OCI-LY1 (cell line): ENCODE results near the gene RFC1.
A peak's percentile ranks its signal among the peaks of the same experiment; 100 is the strongest.
"Not testable (repeated sequence)": the region's sequence is repeated elsewhere in the genome, so short reads cannot be mapped to it uniquely, and the experiment has no call there.

Experiments
- H2AFZ ChIP-seq: fragments of 200-600 bp; sonication (generic), shearing (Covaris generic); 2 replicates; pipeline ENCODE4 v1.6.0; 2014; ENCODE audit warnings: antibody characterized with exemption, mild to moderate bottlenecking, low read length
- H3F3A ChIP-seq: fragments of 200-600 bp; sonication (generic), shearing (Covaris generic); 2 replicates; pipeline ENCODE4 v1.6.0; 2014; ENCODE audit warnings: mild to moderate bottlenecking, antibody characterized with exemption, low read length, moderate library complexity; ENCODE audit not compliant: insufficient read depth
- H3K27ac ChIP-seq: fragments of 200-600 bp; sonication (generic); 2 replicates; pipeline ENCODE4 v1.5.1; 2014; ENCODE audit warnings: low read length, mixed run types, mild to moderate bottlenecking, low read depth; ENCODE audit not compliant: poor library complexity, severe bottlenecking
- H3K27me3 ChIP-seq: fragments of 200-600 bp; sonication (generic); 2 replicates; pipeline ENCODE4 v1.6.0; 2014; ENCODE audit warnings: antibody characterized with exemption, mild to moderate bottlenecking, low read length, moderate library complexity; ENCODE audit not compliant: insufficient read depth
- H3K36me3 ChIP-seq: fragments of 200-600 bp; sonication (generic); 2 replicates; pipeline ENCODE4 v1.6.1; 2014; ENCODE audit warnings: mild to moderate bottlenecking, antibody characterized with exemption, low read length, moderate library complexity, mixed read lengths; ENCODE audit not compliant: insufficient read depth
- H3K4me1 ChIP-seq: fragments of 200-600 bp; sonication (generic); 2 replicates; pipeline ENCODE4 v1.5.1; 2014; ENCODE audit warnings: mild to moderate bottlenecking, low read length, moderate library complexity; ENCODE audit not compliant: insufficient read depth, severe bottlenecking
- H3K4me2 ChIP-seq: fragments of 200-600 bp; sonication (generic), shearing (Covaris generic); 2 replicates; pipeline ENCODE4 v1.6.1; 2014; ENCODE audit warnings: low read length
- H3K4me3 ChIP-seq: fragments of 200-600 bp; sonication (generic); 2 replicates; pipeline ENCODE4 v1.5.1; 2014; ENCODE audit warnings: low read length, low read depth, mild to moderate bottlenecking, mixed read lengths; ENCODE audit not compliant: poor library complexity, severe bottlenecking
- H3K79me2 ChIP-seq: fragments of 200-600 bp; shearing (Covaris generic); 2 replicates; pipeline ENCODE4 v1.6.1; 2016; ENCODE audit warnings: mixed run types, low read length, mixed read lengths; ENCODE audit not compliant: insufficient read depth
- H3K9ac ChIP-seq: fragments of 200-600 bp; sonication (generic), shearing (Covaris generic); 2 replicates; pipeline ENCODE4 v1.6.1; 2014; ENCODE audit warnings: mild to moderate bottlenecking, low read length, mixed read lengths
- H3K9me2 ChIP-seq: fragments of 200-600 bp; sonication (generic), shearing (Covaris generic); 2 replicates; pipeline ENCODE4 v1.6.1; 2014; ENCODE audit warnings: low read depth, mild to moderate bottlenecking, low read length, mixed read lengths
- H3K9me3 ChIP-seq: fragments of 200-600 bp; shearing (Covaris generic); 2 replicates; pipeline ENCODE4 v1.6.1; 2014; ENCODE audit warnings: low read length, mixed read lengths
- H4K20me1 ChIP-seq: fragments of 200-600 bp; sonication (generic), shearing (Covaris generic); 2 replicates; pipeline ENCODE4 v1.6.0; 2016; ENCODE audit warnings: mild to moderate bottlenecking, low read length; ENCODE audit not compliant: insufficient read depth
- CTCF ChIP-seq: fragments of 200-600 bp; sonication (generic), shearing (Covaris generic); IDR thresholded peaks from 2 replicates; pipeline ENCODE4 v1.5.1; 2017; ENCODE audit warnings: mild to moderate bottlenecking, antibody characterized with exemption, low read length, moderate library complexity, mixed read lengths
- EZH2 ChIP-seq: fragments of 200-600 bp; sonication (generic), shearing (Covaris generic); IDR thresholded peaks from 2 replicates; pipeline ENCODE4 v1.8.0; 2017; ENCODE audit warnings: borderline replicate concordance, mixed run types, mild to moderate bottlenecking, antibody characterized with exemption, low read length, moderate library complexity, mixed read lengths

Gene RFC1

GRCh38 chr4:39410415-39410814 is 44.3 kb upstream of the RFC1 start:
- H3K4me2 ChIP-seq: peak overlapping the region; percentile 37
- no peaks in the 10 kb centered on the region for H3K79me2 ChIP-seq
- no peaks in the 10 kb centered on the region for H3K9me2 ChIP-seq
- no peaks in the 10 kb centered on the region for H4K20me1 ChIP-seq
- no peak overlapping the region for H3K27ac ChIP-seq
- no peaks in the 10 kb centered on the region for H3K9me3 ChIP-seq
- TF ChIP-seq CTCF: peak; percentile 43; the same call in 1 of the 2 replicates
- TF ChIP-seq EZH2: no peak
- no peaks in the 10 kb centered on the region for H3K27me3 ChIP-seq
- H3F3A ChIP-seq: no peaks in the 10 kb centered on the region
- peak overlapping the region; percentile 54; the same call in 1 of the 2 replicates for H2AFZ ChIP-seq
- no peak overlapping the region for H3K9ac ChIP-seq
- no peaks in the 10 kb centered on the region for H3K36me3 ChIP-seq
- no peak overlapping the region for H3K4me3 ChIP-seq
- peaks cover 11% of the 10 kb centered on the region for H3K4me1 ChIP-seq

- H3K9ac ChIP-seq: no peak overlapping the region
- no peaks in the 10 kb centered on the region for H3K9me2 ChIP-seq
- no peaks in the 10 kb centered on the region for H3F3A ChIP-seq
- no peaks in the 10 kb centered on the region for H3K9me3 ChIP-seq
- H4K20me1 ChIP-seq: no peaks in the 10 kb centered on the region
- no peak overlapping the region for H3K27ac ChIP-seq
- TF ChIP-seq CTCF: no peak
- H3K79me2 ChIP-seq: no peaks in the 10 kb centered on the region
- H2AFZ ChIP-seq: no peak overlapping the region
- peaks cover 22% of the 10 kb centered on the region for H3K4me1 ChIP-seq
- no peak overlapping the region for H3K4me2 ChIP-seq
- H3K36me3 ChIP-seq: no peaks in the 10 kb centered on the region
- H3K27me3 ChIP-seq: no peaks in the 10 kb centered on the region
- no peak overlapping the region for H3K4me3 ChIP-seq
Measured at GRCh38 chr4:39407584-39407885, 41.4 kb upstream of the RFC1 start.

GRCh38 chr4:39406763-39407583 is 40.8 kb upstream of the RFC1 start, which contains the start of gene KLB:
Gene KLB, plus strand, starts transcription at chr4:39406930. Its CDS starts 20 bp downstream, at chr4:39406950.
- Histone ChIP-seq H3K4me3 (no peak within 1 kb of the TSS), H3K9me3 (no peaks in the 10 kb centered on the region), H3K36me3 (no peaks in the 10 kb centered on the region), H3K27me3 (no peaks in the 10 kb centered on the region), H3K9me2 (no peaks in the 10 kb centered on the region), H4K20me1 (no peaks in the 10 kb centered on the region), H3K27ac (no peak within 1 kb of the TSS), H3K9ac (no peak within 1 kb of the TSS), H3F3A (no peaks in the 10 kb centered on the region), H3K4me2 (no peak within 1 kb of the TSS), H2AFZ (no peak within 1 kb of the TSS), H3K79me2 (no peaks in the 10 kb centered on the region), H3K4me1 (peaks cover 22% of the 10 kb centered on the region)
- TF ChIP-seq EZH2: no peak
- no peak for TF ChIP-seq CTCF

GRCh38 chr4:39401640-39402039 is 35.5 kb upstream of the RFC1 start:
- H3K4me2 ChIP-seq, H3K9me2 ChIP-seq, H3K4me3 ChIP-seq, H3K9me3 ChIP-seq, H3F3A ChIP-seq, H2AFZ ChIP-seq, H3K36me3 ChIP-seq, H3K27me3 ChIP-seq, H4K20me1 ChIP-seq, H3K27ac ChIP-seq, H3K9ac ChIP-seq, H3K79me2 ChIP-seq: not testable (repeated sequence)
- peaks cover 12% of the 10 kb centered on the region for H3K4me1 ChIP-seq
